K562 (cell line): ENCODE data around the gene OR52K1. TPM values are rescaled to one million over a fixed set of nuclear protein-coding genes. Genes with fewer than 3 reads are reported as not detected.

Experiments used
- ATF3 ChIP-seq, 2 experiments: fragments of 450-650 bp in 1 of 2; sonication (generic) in 1 of 2; formaldehyde crosslinking in 1 of 2; IDR thresholded peaks in 1 of 2; conservative IDR thresholded peaks in 1 of 2; 2 replicates each; pipeline versions ENCODE4 v1.6.1 to v1.8.1; 2016 to 2023; ENCODE audit warnings: mild to moderate bottlenecking in 2 of 2, moderate library complexity in 2 of 2, inconsistent platforms in 1 of 2, missing genetic modification reagents in 1 of 2
- CREB1 ChIP-seq, 2 experiments: sonication (generic) in 1 of 2; formaldehyde crosslinking in 1 of 2; IDR thresholded peaks; 2 replicates each; pipeline versions ENCODE4 v1.6.1 to v1.8.0; 2012 to 2022; ENCODE audit warnings: inconsistent platforms in 1 of 2, mild to moderate bottlenecking in 1 of 2, missing genetic modification reagents in 1 of 2, moderate library complexity in 1 of 2
- ELK3 ChIP-seq: fragments of 450-650 bp; formaldehyde crosslinking; IDR thresholded peaks from 2 replicates; pipeline ENCODE4 v1.4.0; 2020; ENCODE audit warnings: mild to moderate bottlenecking
- IRF2 ChIP-seq: sonication (generic); formaldehyde crosslinking; IDR thresholded peaks from 2 replicates; pipeline ENCODE4 v1.8.1; 2022; ENCODE audit warnings: mild to moderate bottlenecking, missing genetic modification reagents
- JUND ChIP-seq, 2 experiments: IDR thresholded peaks; 2 replicates in 1 of 2; 3 replicates in 1 of 2; pipeline ENCODE4 v1.6.1; 2011; ENCODE audit warnings: borderline replicate concordance in 2 of 2, low read depth in 2 of 2, low read length in 2 of 2, improper control_type of control experiment in 1 of 2, missing biosample characterization in 1 of 2, missing genetic modification characterization in 1 of 2, missing genetic modification reagents in 1 of 2
- MTA1 ChIP-seq: fragments of 450-650 bp; IDR thresholded peaks from 2 replicates; pipeline ENCODE4 v1.6.1; 2017; ENCODE audit warnings: borderline replicate concordance
- MYNN ChIP-seq, 2 experiments: sonication (generic); formaldehyde crosslinking in 1 of 2; IDR thresholded peaks; 2 replicates each; pipeline versions ENCODE4 v1.5.0 to v1.6.1; 2016 to 2020; ENCODE audit warnings: antibody characterized with exemption in 1 of 2, missing genetic modification reagents in 1 of 2
- NFE2L1 ChIP-seq: fragments of 450-650 bp; IDR thresholded peaks from 2 replicates; pipeline ENCODE4 v1.6.1; 2016; ENCODE audit warnings: missing genetic modification characterization, low read depth, mild to moderate bottlenecking, missing compliant biosample characterization, moderate library complexity, borderline replicate concordance
- RNF219 ChIP-seq: fragments of 250-450 bp; sonication (Bioruptor Pico); IDR thresholded peaks from 2 replicates; pipeline ENCODE4 v1.5.0; 2022; ENCODE audit warnings: mild to moderate bottlenecking
- SMAD3 ChIP-seq: fragments of 450-650 bp; formaldehyde crosslinking; conservative IDR thresholded peaks from 2 replicates; pipeline ENCODE4 v1.4.0; 2020; ENCODE audit warnings: mild to moderate bottlenecking
- TEAD2 ChIP-seq: fragments of 450-650 bp; IDR thresholded peaks from 2 replicates; pipeline ENCODE4 v1.6.1; 2016; ENCODE audit warnings: missing genetic modification characterization, control low read depth, missing compliant biosample characterization
- TEAD4 ChIP-seq, 2 experiments: sonication (generic) in 1 of 2; formaldehyde crosslinking in 1 of 2; IDR thresholded peaks; 2 replicates each; pipeline versions ENCODE4 v1.6.1 to v1.8.0; 2012 to 2022; ENCODE audit warnings: borderline replicate concordance in 1 of 2, inconsistent platforms in 1 of 2, low read length in 1 of 2, mild to moderate bottlenecking in 1 of 2, missing genetic modification reagents in 1 of 2
- XRCC4 ChIP-seq: IDR thresholded peaks from one replicate; pipeline ENCODE4 v1.6.1; 2011; ENCODE audit not compliant: insufficient read depth, insufficient read length; ENCODE audit errors: extremely low read depth
- ZNF143 ChIP-seq: sonication (generic); formaldehyde crosslinking; IDR thresholded peaks from 2 replicates; pipeline ENCODE4 v1.9.0; 2022; ENCODE audit warnings: mild to moderate bottlenecking, missing genetic modification reagents
- polyA plus RNA-seq, 8 experiments: library from polyadenylated mRNA; depleted of rRNA in 4 of 8; stranded (reverse) in 5 of 8; unstranded in 3 of 8; fragments of >200 nt; fragmentation: Nextera tagmentation in 2 of 8; fragmentation: Illumina TruSeq in 1 of 8; extraction: Ambion mirVana in 2 of 8; extraction: Trizol in 1 of 8; gene quantifications; 2 replicates each; pipeline versions ENCODE4 v1.2.1 to v1.2.3, GENCODE V29; 2011 to 2014; ENCODE audit warnings: inconsistent platforms in 1 of 8, missing spikeins in 1 of 8
- total RNA-seq, 7 experiments: library from RNA; depleted of rRNA in 6 of 7; stranded (reverse); fragments of >200 nt in 6 of 7; fragmentation: Illumina TruSeq in 2 of 7; extraction: Trizol in 2 of 7; gene quantifications; 2 replicates each; pipeline versions ENCODE4 v1.2.1 to v1.2.3, GENCODE V29; 2011 to 2021; ENCODE audit warnings: low replicate concordance in 1 of 7
- TF ChIP-seq, protein P1 (sequence below): sonication (generic); formaldehyde crosslinking; IDR thresholded peaks from 2 replicates; pipeline ENCODE4 v1.8.1; 2023; ENCODE audit warnings: mild to moderate bottlenecking, missing genetic modification reagents

OR52K1 gene
- total and polyA plus RNA-seq, 9 of the 15 experiments (the other 6 are each of a cell fraction or from before 2014, with no cell fraction given): not detected

DNA sequence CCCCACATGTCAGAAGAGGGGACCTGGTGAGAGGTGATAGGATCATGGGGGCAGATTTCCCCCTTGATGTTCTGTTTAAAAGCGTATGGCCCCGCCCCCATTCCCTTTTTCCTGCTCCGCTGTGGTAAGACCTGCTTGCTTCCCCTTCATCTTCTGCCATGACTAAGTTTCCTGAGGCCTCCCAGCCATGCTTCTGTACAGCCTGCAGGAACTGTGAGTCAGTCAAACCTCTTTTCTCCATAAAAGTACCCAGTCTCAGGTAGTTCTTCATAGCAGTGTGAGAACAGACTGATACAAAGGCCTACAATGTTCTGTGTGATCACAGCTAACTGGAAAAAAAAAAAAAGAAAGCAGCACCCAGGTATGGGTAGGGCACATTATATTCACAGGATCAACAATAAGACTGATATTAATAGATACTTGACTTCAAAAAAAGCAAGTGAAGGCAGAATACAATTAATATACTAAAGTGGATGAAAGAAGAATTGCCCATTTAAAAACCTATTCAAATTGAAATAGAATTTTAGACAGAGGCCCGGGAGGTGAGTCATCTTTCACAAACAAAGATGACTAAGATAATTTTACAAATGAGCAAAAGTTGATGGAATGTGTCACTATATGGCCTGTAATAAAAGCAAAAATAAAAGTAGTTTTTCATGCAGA is 1.7 kb upstream of the OR52K1 start (continued):
- TF ChIP-seq NFE2L1 (no peak), XRCC4 (no peak), SMAD3 (CRISPR knock-in tag) (no peak), IRF2 (CRISPR knock-in tag) (no peak), MYNN (IDR thresholded peaks at IDR 0.05) (0 out of 2 replicates have a peak, but pooled peaks have one; percentile 30), MYNN (CRISPR knock-in tag; IDR thresholded peaks at IDR 0.05) (no peak), ZNF143 (no peak), ELK3 (CRISPR knock-in tag) (no peak), CREB1 (IDR thresholded peaks at IDR 0.05) (no peak), CREB1 (CRISPR knock-in tag; IDR thresholded peaks at IDR 0.05) (no peak), ATF3 (IDR thresholded peaks at IDR 0.05) (peak; percentile 85), ATF3 (CRISPR knock-in tag; conservative IDR thresholded peaks at IDR 0.05) (no peak), RNF219 (CRISPR knock-in tag) (no peak), TEAD4 (IDR thresholded peaks at IDR 0.05; ENCODE audit: low read length) (no peak), TEAD4 (CRISPR knock-in tag; IDR thresholded peaks at IDR 0.05; ENCODE audit: borderline replicate concordance) (no peak), TEAD2 (tag) (no peak), JUND (IDR thresholded peaks at IDR 0.05; ENCODE audit: borderline replicate concordance, low read depth, low read length) (peak; percentile 84), JUND (tag; IDR thresholded peaks at IDR 0.05; ENCODE audit: borderline replicate concordance, low read depth, low read length) (peak; percentile 88), MTA1 (no peak)
- TF ChIP-seq, protein P1, sequence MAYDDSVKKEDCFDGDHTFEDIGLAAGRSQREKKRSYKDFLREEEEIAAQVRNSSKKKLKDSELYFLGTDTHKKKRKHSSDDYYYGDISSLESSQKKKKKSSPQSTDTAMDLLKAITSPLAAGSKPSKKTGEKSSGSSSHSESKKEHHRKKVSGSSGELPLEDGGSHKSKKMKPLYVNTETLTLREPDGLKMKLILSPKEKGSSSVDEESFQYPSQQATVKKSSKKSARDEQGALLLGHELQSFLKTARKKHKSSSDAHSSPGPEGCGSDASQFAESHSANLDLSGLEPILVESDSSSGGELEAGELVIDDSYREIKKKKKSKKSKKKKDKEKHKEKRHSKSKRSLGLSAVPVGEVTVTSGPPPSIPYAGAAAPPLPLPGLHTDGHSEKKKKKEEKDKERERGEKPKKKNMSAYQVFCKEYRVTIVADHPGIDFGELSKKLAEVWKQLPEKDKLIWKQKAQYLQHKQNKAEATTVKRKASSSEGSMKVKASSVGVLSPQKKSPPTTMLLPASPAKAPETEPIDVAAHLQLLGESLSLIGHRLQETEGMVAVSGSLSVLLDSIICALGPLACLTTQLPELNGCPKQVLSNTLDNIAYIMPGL (CRISPR knock-in tag): no peak
